A549 (cell line): ENCODE results near the gene AFF3.

Experiments
- CEBPB ChIP-seq, 2 experiments: fragments of >200 bp in 1 of 2; sonication (Bioruptor Twin) in 1 of 2; formaldehyde crosslinking in 1 of 2; IDR thresholded peaks; 2 replicates each; pipeline ENCODE4 v1.6.1; 2012 to 2016
- CTCF ChIP-seq: fragments of >200 bp; sonication (Bioruptor Twin); formaldehyde crosslinking; IDR thresholded peaks from 3 replicates; pipeline ENCODE4 v1.5.1; 2016
- GATA3 ChIP-seq: IDR thresholded peaks from 2 replicates; pipeline ENCODE4 v1.6.1; 2012; ENCODE audit warnings: borderline replicate concordance
- MAFK ChIP-seq: fragments of 450-650 bp; IDR thresholded peaks from 2 replicates; pipeline ENCODE4 v1.6.1; 2014; ENCODE audit not compliant: partially characterized antibody
- NPAS2 ChIP-seq: fragments of 250-450 bp; sonication (Bioruptor Pico); IDR thresholded peaks from 2 replicates; pipeline ENCODE4 v1.8.0; 2022; ENCODE audit warnings: mild to moderate bottlenecking, moderate library complexity, borderline replicate concordance
- POLR2AphosphoS2 ChIP-seq: conservative IDR thresholded peaks from 2 replicates; pipeline ENCODE4 v1.6.1; 2012; ENCODE audit warnings: low read length, improper control_type of control experiment, inconsistent platforms
- RARB ChIP-seq: fragments of 250-450 bp; sonication (Bioruptor Pico); IDR thresholded peaks from 2 replicates; pipeline ENCODE4 v1.8.0; 2021; ENCODE audit warnings: mild to moderate bottlenecking, moderate library complexity
- SMC3 ChIP-seq: fragments of >200 bp; sonication (Bioruptor Twin); formaldehyde crosslinking; IDR thresholded peaks from 3 replicates; pipeline ENCODE4 v1.6.1; 2018; ENCODE audit warnings: inconsistent platforms
- SREBF2 ChIP-seq: fragments of 450-650 bp; IDR thresholded peaks from 2 replicates; pipeline ENCODE4 v1.6.1; 2014; ENCODE audit warnings: mild to moderate bottlenecking, moderate library complexity

- no peak for TF ChIP-seq CTCF
- TF ChIP-seq CEBPB (IDR thresholded peaks at IDR 0.05), result no peak
- no peak for TF ChIP-seq SREBF2
- TF ChIP-seq RARB (CRISPR knock-in tag), result no peak
- no peak for TF ChIP-seq SMC3
- TF ChIP-seq POLR2AphosphoS2, result no peak
- TF ChIP-seq MAFK, result no peak
- no peak for TF ChIP-seq GATA3
- TF ChIP-seq NPAS2 (CRISPR knock-in tag), result no peak
Measured at GRCh38 chr2:99543247-99543646, 599.1 kb downstream of the AFF3 start.
